Naive thymus-derived CD4-positive, alpha-beta T cell (primary cell): Measurements from ENCODE around the gene RPN1. TPM values are rescaled to one million over a fixed set of nuclear protein-coding genes. Genes with fewer than 3 reads are reported as not detected.

Source experiments
- ATAC-seq: fragments of 150-1000 bp; cut with Tn5 transposase; 2 replicates; pipeline ENCODE4 v1.10.0; 2021; ENCODE audit warnings: mild to moderate bottlenecking, moderate library complexity
- CTCF ChIA-PET: fragments of 350-600 bp; sonication (Branson Sonifier 250); formaldehyde crosslinking; loops from one replicate; lab custom pipeline; 2021; ENCODE audit warnings: antibody characterized with exemption; lab: Charles Lee
- POLR2A ChIA-PET: fragments of 350-600 bp; sonication (Branson Sonifier 250); formaldehyde crosslinking; loops from one replicate; lab custom pipeline; 2021; ENCODE audit warnings: antibody characterized with exemption, inconsistent platforms; lab: Charles Lee
- DNase-seq, 9 donors: peaks; one replicate each; pipeline versions ENCODE4 v3.0.0 to v3.0.0-alpha.2; 2020 to 2022; ENCODE audit warnings: mixed read lengths in 1 of 9
- H3K27ac ChIP-seq: one replicate; pipeline ENCODE4 v1.7.0; 2013; ENCODE audit warnings: mild to moderate bottlenecking, low read depth, low read length, moderate library complexity
- H3K27me3 ChIP-seq, 2 donors: one replicate each; pipeline ENCODE4 v1.7.0; 2013; ENCODE audit warnings: low read length in 2 of 2, mild to moderate bottlenecking in 2 of 2, moderate library complexity in 2 of 2; ENCODE audit not compliant: control insufficient read depth in 2 of 2, insufficient read depth in 2 of 2
- H3K36me3 ChIP-seq, 3 experiments: 1 replicate in 2 of 3; 2 replicates in 1 of 3; pipeline ENCODE4 v1.7.0; 2013; ENCODE audit warnings: low read length in 3 of 3, mild to moderate bottlenecking in 3 of 3, moderate library complexity in 1 of 3; ENCODE audit not compliant: insufficient read depth in 3 of 3, control insufficient read depth in 2 of 3
- H3K4me1 ChIP-seq, 2 donors: one replicate each; pipeline ENCODE4 v1.7.0; 2013; ENCODE audit warnings: low read length in 2 of 2, mild to moderate bottlenecking in 2 of 2, moderate library complexity in 1 of 2; ENCODE audit not compliant: control insufficient read depth in 2 of 2, insufficient read depth in 2 of 2
- H3K4me3 ChIP-seq: 2 replicates; pipeline ENCODE4 v1.7.0; 2013; ENCODE audit warnings: mild to moderate bottlenecking, low read length
- H3K9me3 ChIP-seq, 3 experiments: 1 replicate in 2 of 3; 2 replicates in 1 of 3; pipeline ENCODE4 v1.7.0; 2013; ENCODE audit warnings: low read length in 3 of 3; ENCODE audit not compliant: control insufficient read depth in 2 of 3
- H3K27ac Mint-ChIP-seq, 9 donors: one replicate each; pipeline ENCODE4 v1.8.0; 2020 to 2022; ENCODE audit warnings: mixed read lengths in 9 of 9, mild to moderate bottlenecking in 8 of 9, moderate library complexity in 5 of 9, inconsistent platforms in 2 of 9
- H3K27me3 Mint-ChIP-seq, 5 donors: one replicate each; pipeline ENCODE4 v1.8.0; 2021 to 2022; ENCODE audit warnings: mixed read lengths in 5 of 5, mild to moderate bottlenecking in 1 of 5
- H3K36me3 Mint-ChIP-seq, 5 donors: one replicate each; pipeline ENCODE4 v1.8.0; 2020 to 2022; ENCODE audit warnings: mixed read lengths in 5 of 5, mild to moderate bottlenecking in 3 of 5, inconsistent platforms in 1 of 5
- H3K4me1 Mint-ChIP-seq, 7 donors: one replicate each; pipeline ENCODE4 v1.8.0; 2020 to 2022; ENCODE audit warnings: mixed read lengths in 7 of 7, mild to moderate bottlenecking in 3 of 7, inconsistent platforms in 1 of 7
- H3K4me3 Mint-ChIP-seq, 10 donors: one replicate each; pipeline ENCODE4 v1.8.0; 2020 to 2022; ENCODE audit warnings: mild to moderate bottlenecking in 10 of 10, mixed read lengths in 10 of 10, moderate library complexity in 6 of 10, inconsistent platforms in 2 of 10
- H3K9me3 Mint-ChIP-seq, 11 donors: one replicate each; pipeline ENCODE4 v1.8.0; 2020 to 2022; ENCODE audit warnings: mixed read lengths in 11 of 11, mild to moderate bottlenecking in 4 of 11, inconsistent platforms in 1 of 11, moderate library complexity in 1 of 11
- intact Hi-C, 2 donors: fragments of 100-400 bp; cut with micrococcal nuclease; formaldehyde crosslinking; loops; one replicate each; pipeline ENCODE4 v1.15.1; 2023
- polyA plus RNA-seq, 2 donors: library from polyadenylated mRNA; unstranded; fragments of 300-500 nt; fragmentation: Illumina TruSeq; gene quantifications; one replicate each; pipeline ENCODE4 v1.2.3, GENCODE V29; 2021
- total RNA-seq, 6 experiments: library from RNA in 5 of 6; stranded (reverse) in 5 of 6; gene quantifications; 1 replicate in 5 of 6; 2 replicates in 1 of 6; pipeline ENCODE4 v1.2.3 and lab custom pipeline; 2021 to 2026

RPN1 gene
- total RNA-seq (100 to 1,000 TPM in 2 of 5 experiments, 10 to 100 TPM in 3; 76.7 to 203 (median 88.5) TPM), polyA plus RNA-seq (100 to 1,000 TPM; 180 to 190 TPM), total RNA-seq (lab: John Stamatoyannopoulos, UW) (91.8 reads per million, percentile 83 among the genes with 10 or more reads in this experiment)

- H3K4me1 ChIP-seq, result peaks cover 12 to 17% of the 10 kb centered on the region in 2 donors
- CTCF ChIA-PET, result interaction anchor here (0.6 to 1.3 kb wide), 6 partner anchors 9 to 1013 kb away, joined by 3 to 7 read pairs (median 4); no protein-coding TSS in a partner anchor
- H3K36me3 Mint-ChIP-seq, result no peaks in the 10 kb centered on the region
These were observed at the start of gene RPN1 for GRCh38 chr3:128650096-128651050. RPN1 (minus strand) TSS chr3:128650818; CDS start chr3:128650800, 18 bp downstream.

DNA sequence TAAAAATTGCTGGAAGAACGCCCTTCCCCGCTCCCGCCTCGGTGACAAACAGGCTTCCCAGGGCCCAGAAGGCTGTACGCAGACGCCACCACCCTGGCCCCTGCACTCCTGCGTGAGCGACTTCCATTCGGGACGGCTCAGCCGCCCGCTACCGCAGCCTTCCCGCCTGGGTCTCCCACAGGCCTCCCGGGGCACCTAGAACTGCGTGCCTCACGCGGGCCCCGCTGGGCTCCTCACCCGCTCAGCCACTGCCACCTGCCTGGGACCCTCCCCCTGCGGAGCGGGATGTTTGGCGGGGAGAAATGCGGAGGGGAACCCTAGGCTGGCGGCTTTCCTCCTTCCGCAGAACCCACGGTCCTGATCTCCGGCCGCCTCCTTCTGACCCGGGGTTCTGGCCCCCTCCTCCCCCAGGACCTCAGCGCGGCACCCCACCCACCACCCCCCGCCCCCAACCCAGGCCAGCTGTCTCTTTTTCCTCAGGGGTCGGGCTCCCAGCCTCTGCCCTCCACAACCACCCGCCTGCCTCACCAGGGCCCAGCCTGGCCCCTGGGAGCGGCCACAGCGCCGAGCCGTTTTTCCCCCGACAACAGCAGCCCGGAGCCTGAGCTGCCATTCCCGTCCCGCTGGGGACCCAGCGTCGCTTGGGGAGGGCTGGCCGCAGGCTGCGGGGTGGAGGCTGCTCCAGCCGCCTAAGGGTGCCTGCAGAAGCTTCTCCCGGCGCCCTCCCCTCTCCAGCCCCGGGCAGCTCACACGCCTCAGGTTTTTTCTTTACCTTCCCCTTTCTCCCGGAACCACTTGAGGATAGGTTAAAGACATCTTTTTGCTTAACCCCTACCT lies 47.8 kb upstream of the RPN1 start:
- Mint-ChIP-seq H3K27ac (peak overlapping the region in 6 of 9 donors; percentile 48 to 78 (median 72)), H3K27me3 (peaks cover 0 to 2% (median 0%) of the 10 kb centered on the region in 5 donors), H3K36me3 (no peaks in the 10 kb centered on the region), H3K4me3 (peak overlapping the region; percentile 70 to 88 (median 84)), H3K4me1 (peaks cover 0 to 6% (median 0%) of the 10 kb centered on the region in 7 donors), H3K9me3 (no peaks in the 10 kb centered on the region)
- POLR2A ChIA-PET, result interaction anchor here (1.1 to 1.8 kb wide), 3 partner anchors 12 to 27 kb away, joined by 3 to 8 read pairs (median 4); no protein-coding TSS in a partner anchor
- DNase-seq (peak in 7 of 9 donors; percentile 5 to 36 (median 26)), ATAC-seq (peak; percentile 72)
- intact Hi-C loops, result loop anchor here in 1 of 2 donors (1.0 kb wide), 2 partner anchors 17 to 28 kb away; partner anchors contain the start of gene RAB7A
- peak overlapping the region; percentile 48 for H3K27ac ChIP-seq
- peak overlapping the region; percentile 60 for H3K4me3 ChIP-seq
- H3K4me1 ChIP-seq, result no peaks in the 10 kb centered on the region
- no peaks in the 10 kb centered on the region for H3K36me3 ChIP-seq
- no peaks in the 10 kb centered on the region for H3K9me3 ChIP-seq
- CTCF ChIA-PET, result no interaction called here
- H3K27me3 ChIP-seq, result no peaks in the 10 kb centered on the region

More at GRCh38 chr3:128650096-128651050, at the start of gene RPN1:
- peak within 1 kb of the TSS; percentile 99 for H3K27ac ChIP-seq
- H3K9me3 ChIP-seq, result no peaks in the 10 kb centered on the region
- Mint-ChIP-seq H3K27me3 (no peaks in the 10 kb centered on the region), H3K4me3 (peak within 1 kb of the TSS; percentile 83 to 92 (median 90)), H3K9me3 (peaks cover 0 to 3% (median 0%) of the 10 kb centered on the region in 11 donors), H3K4me1 (peaks cover 25 to 43% (median 37%) of the 10 kb centered on the region in 7 donors), H3K27ac (peak within 1 kb of the TSS; percentile 73 to 94 (median 92))
- ATAC-seq (peak; percentile 98), DNase-seq (peak; percentile 81 to 98 (median 97))
- H3K4me3 ChIP-seq, result peak within 1 kb of the TSS; percentile 94
- no peaks in the 10 kb centered on the region for H3K27me3 ChIP-seq
- POLR2A ChIA-PET, result interaction anchor here (0.6 to 3.2 kb wide), 11 partner anchors 9 to 698 kb away, joined by 3 to 25 read pairs (median 4); partner anchors contain the start of gene RAB43
- H3K36me3 ChIP-seq, result peaks cover 0 to 5% (median 0%) of the 10 kb centered on the region in 3 experiments
- intact Hi-C loops, result loop anchor here (1.0 to 10.0 kb wide), 14 partner anchors 30 to 1244 kb away; partner anchors contain the start of genes ACAD9 (in 2 of the 2), RAB7A (in 2 of the 2), HMCES (in 1 of the 2) and ISY1 (in 1 of the 2)

DNA sequence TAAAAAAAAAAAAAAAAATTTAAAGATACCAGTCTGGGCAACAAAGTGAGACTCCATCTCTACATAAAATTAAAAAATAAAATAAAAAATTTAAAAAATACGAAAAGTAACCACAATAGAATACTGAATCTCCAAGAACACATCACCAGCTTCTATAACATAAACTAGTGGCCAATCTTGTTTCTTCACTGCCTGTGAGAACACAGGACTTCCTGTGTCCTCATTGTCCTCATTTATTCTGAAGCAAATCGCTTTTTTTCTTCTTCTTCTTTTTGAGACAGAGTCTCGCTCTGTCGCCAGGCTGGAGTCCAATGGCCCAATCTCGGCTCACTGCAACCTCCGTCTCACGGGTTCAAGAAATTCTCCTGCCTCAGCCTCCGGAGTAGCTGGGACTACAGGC lies 46.7 kb upstream of the RPN1 start:
- DNase-seq (no peak), ATAC-seq (peak; percentile 25)
- H3K27ac Mint-ChIP-seq, result no peak overlapping the region
- no peak overlapping the region for H3K4me3 ChIP-seq
- peaks cover 0 to 2% (median 0%) of the 10 kb centered on the region in 5 donors for H3K27me3 Mint-ChIP-seq
- H3K9me3 ChIP-seq, result no peaks in the 10 kb centered on the region
- no peaks in the 10 kb centered on the region for H3K36me3 ChIP-seq
- no peaks in the 10 kb centered on the region for H3K27me3 ChIP-seq
- H3K27ac ChIP-seq, result no peak overlapping the region
- H3K4me1 ChIP-seq, result no peaks in the 10 kb centered on the region
- ChIA-PET POLR2A (interaction anchor here (0.6 to 1.1 kb wide), 3 partner anchors 11 to 17 kb away, joined by 3 to 4 read pairs (median 3); no protein-coding TSS in a partner anchor), CTCF (no interaction called here)
- H3K4me1 Mint-ChIP-seq, result peaks cover 0 to 6% (median 0%) of the 10 kb centered on the region in 7 donors
- intact Hi-C loops, result no loop called here
- no peaks in the 10 kb centered on the region for H3K9me3 Mint-ChIP-seq
- peak overlapping the region in 7 of 10 donors; percentile 35 to 87 (median 66) for H3K4me3 Mint-ChIP-seq
- no peaks in the 10 kb centered on the region for H3K36me3 Mint-ChIP-seq

DNA sequence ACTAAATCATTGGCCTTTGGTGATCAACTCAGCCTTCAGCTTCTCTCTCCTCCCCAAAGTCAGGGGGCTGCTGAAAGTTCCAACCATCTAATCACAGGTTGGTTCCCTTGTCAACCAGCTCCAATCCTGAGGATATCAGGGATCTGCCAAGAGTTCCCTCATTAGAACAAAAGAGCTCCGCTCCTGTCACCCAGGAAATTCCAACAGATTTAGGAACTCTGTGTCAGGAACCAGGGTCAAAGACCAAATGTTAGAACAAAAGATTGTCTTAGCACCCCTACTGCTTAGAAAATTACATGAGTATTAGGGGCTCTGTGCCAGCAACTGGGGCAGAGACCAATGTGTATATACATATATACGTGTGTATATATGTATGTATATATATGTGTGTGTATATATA lies 43.1 kb upstream of the RPN1 start:
- intact Hi-C loops, result no loop called here
- H3K9me3 Mint-ChIP-seq, result peaks cover 0 to 2% (median 0%) of the 10 kb centered on the region in 11 donors
- H3K36me3 Mint-ChIP-seq, result no peaks in the 10 kb centered on the region
- H3K27ac ChIP-seq, result no peak overlapping the region
- no peaks in the 10 kb centered on the region for H3K36me3 ChIP-seq
- no peaks in the 10 kb centered on the region for H3K27me3 ChIP-seq
- no peaks in the 10 kb centered on the region for H3K9me3 ChIP-seq
- no peak overlapping the region for H3K4me3 ChIP-seq
- peaks cover 0 to 4% (median under 1%) of the 10 kb centered on the region in 7 donors for H3K4me1 Mint-ChIP-seq
- CTCF ChIA-PET, result no interaction called here
- no peak for ATAC-seq
- H3K4me1 ChIP-seq, result no peaks in the 10 kb centered on the region
- POLR2A ChIA-PET, result no interaction called here
- no peak overlapping the region for H3K4me3 Mint-ChIP-seq
- no peak for DNase-seq
- H3K27ac Mint-ChIP-seq, result no peak overlapping the region
- no peaks in the 10 kb centered on the region for H3K27me3 Mint-ChIP-seq

- POLR2A ChIA-PET, result interaction anchor here (1.2 to 1.9 kb wide), 3 partner anchors 8 to 109 kb away, joined by 3 to 12 read pairs (median 3); no protein-coding TSS in a partner anchor
- H3K4me1 Mint-ChIP-seq, result peaks cover 5 to 14% (median 13%) of the 10 kb centered on the region in 7 donors
- no peak overlapping the region for H3K4me3 Mint-ChIP-seq
- Histone ChIP-seq H3K9me3 (no peaks in the 10 kb centered on the region), H3K27me3 (no peaks in the 10 kb centered on the region), H3K27ac (no peak overlapping the region), H3K36me3 (no peaks in the 10 kb centered on the region), H3K4me3 (no peak overlapping the region), H3K4me1 (peaks cover 0 to 5% of the 10 kb centered on the region in 2 donors)
- no peak for ATAC-seq
- intact Hi-C loops, result no loop called here
- peaks cover 0 to 2% (median 0%) of the 10 kb centered on the region in 11 donors for H3K9me3 Mint-ChIP-seq
- no peaks in the 10 kb centered on the region for H3K36me3 Mint-ChIP-seq
- no peak for DNase-seq
- H3K27me3 Mint-ChIP-seq, result no peaks in the 10 kb centered on the region
- H3K27ac Mint-ChIP-seq, result no peak overlapping the region
- CTCF ChIA-PET, result interaction anchor here (2.6 kb wide), 1 partner anchor 9 kb away, joined by 6 read pairs; no protein-coding TSS in a partner anchor
These were observed 38.4 kb upstream of the RPN1 start for GRCh38 chr3:128689060-128689459.
